Right renal pelvis (tissue), 4 donors: ENCODE results near the gene TBCA. TPM values are rescaled to one million over a fixed set of nuclear protein-coding genes. Genes with fewer than 3 reads are reported as not detected.
"Not testable (repeated sequence)": the region's sequence is repeated elsewhere in the genome, so short reads cannot be mapped to it uniquely, and the experiment has no call there.

Experiments used
- DNase-seq, 4 donors: peaks; one replicate each; pipeline ENCODE4 v3.0.0-alpha.2; 2013; ENCODE audit warnings: low read depth in 4 of 4, low spot score in 3 of 4, missing footprints in 1 of 4
- polyA plus RNA-seq, 4 donors: library from polyadenylated mRNA; unstranded; fragments of 120-200 nt; gene quantifications; one replicate each; pipeline ENCODE4 v1.2.1, GENCODE V29; 2013; ENCODE audit not compliant: insufficient read length in 4 of 4

The TBCA gene
- polyA plus RNA-seq, 4 donors, result 252 to 313 (median 302) TPM

- DNase-seq, result peak in 2 of 4 donors; percentile 18 to 41
Observed at GRCh38 chr5:77774981-77775789, 954 bp downstream of the TBCA start.

DNA sequence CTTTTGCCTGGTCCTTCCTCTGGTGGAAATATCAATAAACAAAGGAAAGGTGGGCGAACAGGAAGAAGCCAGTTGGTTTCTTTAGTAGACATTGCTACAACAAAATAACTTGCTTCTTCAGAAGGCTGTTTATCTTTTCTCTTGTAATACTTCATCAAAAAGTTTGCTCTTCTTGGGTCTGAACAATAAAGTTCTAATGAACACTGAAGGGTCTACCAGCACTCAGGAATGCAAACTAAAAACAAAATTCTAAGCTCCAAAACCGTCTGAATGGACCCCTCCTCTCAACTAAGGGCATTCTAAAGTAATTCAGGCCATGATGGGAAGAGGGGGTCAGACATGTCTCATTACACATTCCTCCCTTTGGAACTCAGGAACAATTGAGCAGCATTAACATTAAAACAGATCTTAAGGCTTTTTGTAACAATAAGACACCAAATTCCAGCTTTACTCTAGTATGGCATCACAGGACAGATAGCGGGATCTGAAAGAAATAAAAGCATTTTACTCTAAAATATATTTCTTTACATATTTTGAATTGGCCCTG, 2.3 kb downstream of the TBCA start:
- no peak for DNase-seq

DNA sequence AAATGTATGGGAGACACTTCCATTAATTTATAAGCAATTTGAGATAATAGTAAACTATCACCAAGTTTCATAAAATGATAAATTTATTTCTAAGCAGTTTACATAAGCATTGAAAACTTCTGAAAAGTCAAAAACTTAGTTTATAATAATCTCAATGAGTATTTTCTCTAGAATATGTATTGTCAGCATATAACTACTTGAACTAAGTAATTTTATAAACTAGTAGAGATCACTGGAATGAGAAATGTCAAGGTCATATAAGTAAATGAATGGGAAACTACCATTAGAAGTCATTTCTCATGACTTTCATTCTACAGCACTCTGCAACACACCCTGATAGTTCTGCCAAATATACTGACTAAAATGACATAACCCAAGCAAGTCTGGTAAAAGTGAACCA, 3.4 kb downstream of the TBCA start:
- DNase-seq, result no peak

GRCh38 chr5:77771452-77771851, 4.7 kb downstream of the TBCA start:
- no peak for DNase-seq

GRCh38 chr5:77770293-77771005, 5.7 kb downstream of the TBCA start:
- no peak for DNase-seq

DNA sequence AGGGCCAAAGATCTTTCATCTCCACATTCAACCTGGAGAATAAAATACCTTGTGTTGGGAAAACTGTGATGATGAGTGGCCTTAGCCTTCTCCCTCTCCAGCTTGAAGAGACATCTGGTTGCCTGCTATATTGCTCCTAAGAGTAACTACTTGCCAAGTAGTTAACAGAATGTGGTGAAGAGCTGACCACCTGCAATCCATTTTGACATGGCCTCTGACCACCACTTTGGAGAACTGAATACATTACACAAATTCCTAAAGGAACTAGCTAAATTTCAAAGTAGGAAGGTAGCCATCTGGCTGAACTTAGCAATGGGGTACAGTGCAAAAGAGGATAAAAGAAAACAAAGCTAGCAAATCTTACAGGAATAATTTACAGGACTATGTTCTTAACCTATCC, 7.2 kb downstream of the TBCA start:
- DNase-seq, result no peak

DNA sequence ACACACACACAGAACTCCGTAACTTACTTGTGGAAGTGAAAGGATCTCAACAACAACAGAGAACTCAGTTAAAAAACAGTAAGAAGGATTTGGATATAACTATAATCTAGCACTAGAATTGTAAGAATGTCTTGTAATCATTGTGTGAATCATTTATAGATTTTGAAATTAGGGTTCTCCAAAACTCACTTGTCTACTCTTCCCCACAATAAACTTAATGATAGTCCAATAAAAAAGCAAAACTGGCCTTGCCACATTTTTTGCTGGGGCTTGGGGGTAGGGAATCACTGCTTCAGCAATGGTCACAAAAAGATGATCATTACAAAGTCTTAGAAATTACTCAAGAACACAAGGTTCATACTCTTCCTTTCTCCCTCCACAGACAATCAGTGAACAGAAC, 8.8 kb downstream of the TBCA start:
- DNase-seq, result no peak

DNA sequence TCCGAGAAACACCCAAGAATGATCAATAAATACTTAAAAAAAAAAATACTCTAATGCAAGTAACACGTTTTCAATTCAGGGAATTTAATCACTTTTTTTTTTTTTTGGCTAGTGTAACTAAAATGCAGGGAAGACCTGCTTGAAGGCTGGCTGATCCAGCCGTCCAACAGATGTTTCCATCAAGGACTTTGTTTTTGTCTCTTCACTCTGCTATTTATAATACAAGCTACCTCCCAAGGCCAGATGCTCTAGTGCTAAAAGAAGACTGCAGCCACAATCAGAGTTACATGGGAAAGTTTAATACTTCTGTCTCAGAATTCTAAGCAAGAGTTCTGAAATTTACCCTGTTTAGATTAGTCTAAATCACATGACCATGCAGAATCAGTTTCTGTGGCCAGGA, 14.5 kb downstream of the TBCA start:
- DNase-seq, result no peak

- no peak for DNase-seq
Observed at GRCh38 chr5:77758141-77758938, 17.8 kb downstream of the TBCA start.

GRCh38 chr5:77751328-77752023, 24.7 kb downstream of the TBCA start:
- DNase-seq, result no peak

DNA sequence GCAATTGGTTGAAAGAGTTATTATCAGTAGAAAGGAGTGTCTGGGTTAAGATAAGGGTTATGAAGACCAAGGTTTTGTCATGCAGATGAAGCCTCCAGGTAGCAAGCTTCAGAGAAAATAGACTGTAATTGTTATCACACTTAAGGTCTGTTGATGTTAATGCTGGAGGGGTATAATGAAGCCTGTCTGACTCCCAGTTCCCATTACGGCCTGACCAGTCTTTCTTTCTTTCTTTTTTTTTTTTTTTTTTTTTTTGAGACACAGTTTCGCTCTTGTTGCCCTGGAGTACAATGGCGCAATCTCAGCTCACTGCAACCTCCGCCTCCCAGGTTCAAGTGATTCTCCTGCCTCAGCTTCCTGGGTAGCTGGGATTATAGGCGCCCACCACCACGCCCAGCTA, 25.2 kb downstream of the TBCA start:
- not testable (repeated sequence) for DNase-seq

DNA sequence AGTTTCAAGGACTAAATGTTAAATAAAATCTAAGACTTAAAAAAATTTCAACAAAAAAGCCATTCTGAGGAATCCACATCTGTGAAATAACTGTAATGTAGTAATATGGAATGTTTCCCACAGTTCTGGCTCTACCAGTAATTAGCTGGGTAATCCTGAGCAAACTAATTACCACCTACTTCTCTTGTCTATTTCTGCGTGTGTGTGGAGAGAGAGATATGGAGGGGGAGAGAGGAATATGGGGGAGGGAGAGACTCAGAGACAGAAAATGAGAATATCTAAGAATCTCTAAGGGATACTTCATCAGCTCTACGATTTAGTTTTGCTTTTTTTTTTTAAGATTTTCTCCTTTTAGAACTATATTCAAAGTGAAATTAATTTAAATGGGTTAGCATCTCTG, 28.0 kb downstream of the TBCA start:
- no peak for DNase-seq

- no peak for DNase-seq
Observed at GRCh38 chr5:77744116-77744515, 32.0 kb downstream of the TBCA start.

DNA sequence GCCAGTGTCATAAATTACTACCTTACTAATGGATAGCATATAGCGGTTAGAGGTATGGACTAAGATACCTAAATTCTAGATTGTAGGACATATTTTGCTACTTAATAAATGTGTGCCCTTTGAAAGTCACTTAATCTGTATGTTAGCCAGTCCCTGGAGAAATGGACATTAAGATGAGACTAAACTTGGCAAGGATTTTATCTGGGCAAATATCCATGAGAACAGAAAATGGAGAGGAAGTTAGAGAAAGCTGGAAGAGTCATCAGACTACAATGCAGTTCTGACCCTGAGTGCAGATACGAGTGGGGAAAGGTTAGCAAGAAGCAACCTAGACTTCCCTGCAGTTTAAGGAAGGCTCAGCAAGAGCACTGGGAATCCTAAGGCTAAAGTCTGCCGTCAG, 33.0 kb downstream of the TBCA start:
- no peak for DNase-seq

- DNase-seq, result no peak
Observed at GRCh38 chr5:77741608-77742007, 34.5 kb downstream of the TBCA start.

- DNase-seq, result no peak
Observed at GRCh38 chr5:77734885-77735284, 41.3 kb downstream of the TBCA start.

- DNase-seq, result no peak
Observed at GRCh38 chr5:77733130-77733529, 43.0 kb downstream of the TBCA start.

- no peak for DNase-seq
Observed at GRCh38 chr5:77727190-77727589, 48.9 kb downstream of the TBCA start.

GRCh38 chr5:77725616-77726015, 50.5 kb downstream of the TBCA start:
- DNase-seq, result no peak

- DNase-seq, result no peak
Observed at GRCh38 chr5:77724934-77725333, 51.2 kb downstream of the TBCA start.
